Measurements from ENCODE around the gene SENP3.

SENP3 gene

GRCh38 chr17:7576432-7576937 lies 14.8 kb downstream of the SENP3 start:
- Mint-ChIP-seq H3K27me3 (ENCODE audit: low read depth) (peaks cover 4% of the 10 kb centered on the region), H3K4me3 (peak overlapping the region; percentile 92), H3K36me3 (ENCODE audit: low read depth) (peaks cover 84% of the 10 kb centered on the region), H3K4me1 (ENCODE audit: low read depth) (peaks cover 63% of the 10 kb centered on the region), H3K27ac (peak overlapping the region; percentile 55), H3K9me3 (no peaks in the 10 kb centered on the region)
- DNase-seq (ENCODE audit: low spot score) = no peak

GRCh38 chr17:7577327-7578199 lies 15.8 kb downstream of the SENP3 start:
- Mint-ChIP-seq H3K4me1 (ENCODE audit: low read depth) (peaks cover 65% of the 10 kb centered on the region), H3K4me3 (peak overlapping the region; percentile 92), H3K9me3 (no peaks in the 10 kb centered on the region), H3K36me3 (ENCODE audit: low read depth) (peaks cover 85% of the 10 kb centered on the region), H3K27me3 (ENCODE audit: low read depth) (peaks cover 4% of the 10 kb centered on the region), H3K27ac (peak overlapping the region; percentile 53)
- no peak for DNase-seq (ENCODE audit: low spot score)

- Mint-ChIP-seq H3K4me3 (peak within 1 kb of the TSS; percentile 65), H3K27ac (peak within 1 kb of the TSS; percentile 84), H3K4me1 (ENCODE audit: low read depth) (peaks cover 65% of the 10 kb centered on the region), H3K36me3 (ENCODE audit: low read depth) (peaks cover 75% of the 10 kb centered on the region), H3K9me3 (no peaks in the 10 kb centered on the region), H3K27me3 (ENCODE audit: low read depth) (no peaks in the 10 kb centered on the region)
- DNase-seq (ENCODE audit: low spot score) = peak; percentile 78
Observed at GRCh38 chr17:7579001-7579833, 17.5 kb downstream of the SENP3 start, which contains the start of gene CD68. TSS of gene CD68 (plus strand) at chr17:7579638. CDS start at chr17:7579678, 40 bp downstream.

- peak; percentile 35 for DNase-seq (ENCODE audit: low spot score)
- Mint-ChIP-seq H3K9me3 (no peaks in the 10 kb centered on the region), H3K27me3 (ENCODE audit: low read depth) (no peaks in the 10 kb centered on the region), H3K36me3 (ENCODE audit: low read depth) (peaks cover 72% of the 10 kb centered on the region), H3K4me1 (ENCODE audit: low read depth) (peaks cover 66% of the 10 kb centered on the region), H3K4me3 (peak overlapping the region; percentile 65), H3K27ac (peak overlapping the region; percentile 84)
Observed at GRCh38 chr17:7579834-7580603, 18.3 kb downstream of the SENP3 start.

- DNase-seq (ENCODE audit: low spot score) = no peak
Observed at GRCh38 chr17:7580604-7581575, 19.2 kb downstream of the SENP3 start.

GRCh38 chr17:7582396-7583252 lies 20.9 kb downstream of the SENP3 start:
- no peaks in the 10 kb centered on the region for H3K9me3 Mint-ChIP-seq
- DNase-seq (ENCODE audit: low spot score) = no peak
- H3K27me3 Mint-ChIP-seq (ENCODE audit: low read depth) = no peaks in the 10 kb centered on the region
- peaks cover 52% of the 10 kb centered on the region for H3K4me1 Mint-ChIP-seq (ENCODE audit: low read depth)
- peak overlapping the region; percentile 98 for H3K4me3 Mint-ChIP-seq
- peaks cover 57% of the 10 kb centered on the region for H3K36me3 Mint-ChIP-seq (ENCODE audit: low read depth)
- H3K27ac Mint-ChIP-seq = peak overlapping the region; percentile 100

More at GRCh38 chr17:7580604-7581575, 19.2 kb downstream of the SENP3 start:
- peaks cover 66% of the 10 kb centered on the region for H3K4me1 Mint-ChIP-seq (ENCODE audit: low read depth)
- no peaks in the 10 kb centered on the region for H3K27me3 Mint-ChIP-seq (ENCODE audit: low read depth)
- H3K27ac Mint-ChIP-seq = peak overlapping the region; percentile 84
- H3K9me3 Mint-ChIP-seq = no peaks in the 10 kb centered on the region
- peak overlapping the region; percentile 35 for H3K4me3 Mint-ChIP-seq
- H3K36me3 Mint-ChIP-seq (ENCODE audit: low read depth) = peaks cover 68% of the 10 kb centered on the region

- H3K4me3 Mint-ChIP-seq = peak within 1 kb of the TSS; percentile 98
- H3K36me3 Mint-ChIP-seq (ENCODE audit: low read depth) = peaks cover 50% of the 10 kb centered on the region
- peak; percentile 96 for DNase-seq (ENCODE audit: low spot score)
- H3K4me1 Mint-ChIP-seq (ENCODE audit: low read depth) = peaks cover 44% of the 10 kb centered on the region
- H3K9me3 Mint-ChIP-seq = no peaks in the 10 kb centered on the region
- no peaks in the 10 kb centered on the region for H3K27me3 Mint-ChIP-seq (ENCODE audit: low read depth)
- H3K27ac Mint-ChIP-seq = peak within 1 kb of the TSS; percentile 100
Observed at GRCh38 chr17:7583253-7584109, 21.8 kb downstream of the SENP3 start, which contains the start of gene MPDU1. TSS of gene MPDU1 (plus strand) at chr17:7583852. CDS start at chr17:7583863, 11 bp downstream.

- Mint-ChIP-seq H3K36me3 (ENCODE audit: low read depth) (peaks cover 37% of the 10 kb centered on the region), H3K27me3 (ENCODE audit: low read depth) (no peaks in the 10 kb centered on the region), H3K27ac (no peak overlapping the region), H3K4me3 (no peak overlapping the region), H3K4me1 (ENCODE audit: low read depth) (peaks cover 21% of the 10 kb centered on the region), H3K9me3 (no peaks in the 10 kb centered on the region)
- DNase-seq (ENCODE audit: low spot score) = no peak
Observed at GRCh38 chr17:7586673-7587419, 25.1 kb downstream of the SENP3 start.

- no peak for DNase-seq (ENCODE audit: low spot score)
- peaks cover 15% of the 10 kb centered on the region for H3K4me1 Mint-ChIP-seq (ENCODE audit: low read depth)
- H3K27ac Mint-ChIP-seq = no peak overlapping the region
- no peaks in the 10 kb centered on the region for H3K9me3 Mint-ChIP-seq
- peaks cover 31% of the 10 kb centered on the region for H3K36me3 Mint-ChIP-seq (ENCODE audit: low read depth)
- H3K4me3 Mint-ChIP-seq = no peak overlapping the region
- H3K27me3 Mint-ChIP-seq (ENCODE audit: low read depth) = no peaks in the 10 kb centered on the region
Observed at GRCh38 chr17:7587420-7588151, 25.9 kb downstream of the SENP3 start.

- Mint-ChIP-seq H3K36me3 (ENCODE audit: low read depth) (peaks cover 38% of the 10 kb centered on the region), H3K4me1 (ENCODE audit: low read depth) (peaks cover 15% of the 10 kb centered on the region), H3K9me3 (no peaks in the 10 kb centered on the region), H3K4me3 (no peak overlapping the region), H3K27me3 (ENCODE audit: low read depth) (no peaks in the 10 kb centered on the region), H3K27ac (no peak overlapping the region)
- no peak for DNase-seq (ENCODE audit: low spot score)
Observed at GRCh38 chr17:7588553-7589203, 27.0 kb downstream of the SENP3 start.

All from T-helper 2 cell treated with Interferon-gamma antibody and Interleukin-4, amounts not matched to agents 5 μg/mL and 100 μg/mL, for 36 hours (primary cell).